Astrocyte (in vitro differentiated cells and primary cell): ENCODE data around the gene PELI3.

Source experiments
- EZH2 ChIP-seq: IDR thresholded peaks from 2 replicates; pipeline ENCODE4 v1.6.1; 2012; ENCODE audit warnings: mild to moderate bottlenecking, low read length, inconsistent platforms; ENCODE audit not compliant: insufficient read depth
- TF ChIP-seq, protein P1 (sequence below): IDR thresholded peaks from 2 replicates; pipeline ENCODE4 v1.5.1; 2011; ENCODE audit warnings: low read depth, mild to moderate bottlenecking, inconsistent platforms, low read length, moderate library complexity; ENCODE audit not compliant: insufficient read depth

DNA sequence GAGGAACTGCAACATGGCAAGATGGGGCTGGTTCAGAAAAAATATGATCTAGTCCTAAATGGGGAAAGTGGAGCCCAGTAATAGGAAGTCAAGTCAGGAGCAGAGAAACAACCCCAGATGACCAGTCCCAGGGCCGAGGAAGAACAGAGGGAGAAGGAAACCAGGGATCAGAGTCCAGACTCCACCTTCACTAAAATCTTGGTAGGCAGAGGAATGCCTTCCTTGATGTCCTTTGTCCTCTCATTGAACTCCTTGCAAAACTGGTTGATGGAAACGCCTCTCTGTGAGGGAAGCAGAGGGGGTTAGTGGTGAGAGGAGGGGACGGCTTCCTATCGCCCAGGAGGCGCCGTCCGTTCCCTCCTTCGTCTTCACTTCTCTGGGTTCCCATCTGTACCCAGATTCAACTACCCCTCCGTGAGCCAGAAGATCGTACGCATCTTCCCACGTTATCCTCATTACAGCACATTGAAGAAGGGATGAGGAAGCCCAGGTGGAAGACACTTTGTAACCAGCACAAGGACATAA is 28.7 kb upstream of the PELI3 start:
- TF ChIP-seq, protein P1, sequence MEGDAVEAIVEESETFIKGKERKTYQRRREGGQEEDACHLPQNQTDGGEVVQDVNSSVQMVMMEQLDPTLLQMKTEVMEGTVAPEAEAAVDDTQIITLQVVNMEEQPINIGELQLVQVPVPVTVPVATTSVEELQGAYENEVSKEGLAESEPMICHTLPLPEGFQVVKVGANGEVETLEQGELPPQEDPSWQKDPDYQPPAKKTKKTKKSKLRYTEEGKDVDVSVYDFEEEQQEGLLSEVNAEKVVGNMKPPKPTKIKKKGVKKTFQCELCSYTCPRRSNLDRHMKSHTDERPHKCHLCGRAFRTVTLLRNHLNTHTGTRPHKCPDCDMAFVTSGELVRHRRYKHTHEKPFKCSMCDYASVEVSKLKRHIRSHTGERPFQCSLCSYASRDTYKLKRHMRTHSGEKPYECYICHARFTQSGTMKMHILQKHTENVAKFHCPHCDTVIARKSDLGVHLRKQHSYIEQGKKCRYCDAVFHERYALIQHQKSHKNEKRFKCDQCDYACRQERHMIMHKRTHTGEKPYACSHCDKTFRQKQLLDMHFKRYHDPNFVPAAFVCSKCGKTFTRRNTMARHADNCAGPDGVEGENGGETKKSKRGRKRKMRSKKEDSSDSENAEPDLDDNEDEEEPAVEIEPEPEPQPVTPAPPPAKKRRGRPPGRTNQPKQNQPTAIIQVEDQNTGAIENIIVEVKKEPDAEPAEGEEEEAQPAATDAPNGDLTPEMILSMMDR, result no peak
- no peak for TF ChIP-seq EZH2
